Effector memory CD8-positive, alpha-beta T cell (primary cell): ENCODE measurements around the gene KLF16.

Experiments
- ATAC-seq: fragments of 150-1000 bp; cut with Tn5 transposase; replicated peaks from 2 replicates; pipeline ENCODE4 v1.10.0; 2021; ENCODE audit warnings: mild to moderate bottlenecking, moderate library complexity
- DNase-seq, 3 experiments: peaks; one replicate each; pipeline ENCODE4 v3.0.0; 2021
- H3K27ac Mint-ChIP-seq, 2 donors: one replicate each; pipeline ENCODE4 v1.8.0; 2022; ENCODE audit warnings: mild to moderate bottlenecking in 2 of 2, mixed read lengths in 2 of 2, moderate library complexity in 2 of 2
- H3K27me3 Mint-ChIP-seq, 2 donors: one replicate each; pipeline ENCODE4 v1.8.0; 2022; ENCODE audit warnings: mixed read lengths in 2 of 2
- H3K36me3 Mint-ChIP-seq: one replicate; pipeline ENCODE4 v1.8.0; 2022; ENCODE audit warnings: mild to moderate bottlenecking, moderate library complexity, mixed read lengths; ENCODE audit not compliant: insufficient read depth
- H3K4me1 Mint-ChIP-seq, 2 donors: one replicate each; pipeline ENCODE4 v1.8.0; 2022; ENCODE audit warnings: low read depth in 2 of 2, mixed read lengths in 2 of 2
- H3K4me3 Mint-ChIP-seq, 2 donors: one replicate each; pipeline ENCODE4 v1.8.0; 2022; ENCODE audit warnings: mild to moderate bottlenecking in 2 of 2, mixed read lengths in 2 of 2, moderate library complexity in 2 of 2
- H3K9me3 Mint-ChIP-seq, 2 donors: one replicate each; pipeline ENCODE4 v1.8.0; 2022; ENCODE audit warnings: mixed read lengths in 2 of 2

KLF16 gene

GRCh38 chr19:1811472-1811894 is 51.9 kb downstream of the KLF16 start:
- H3K4me3 Mint-ChIP-seq = peak overlapping the region; percentile 91
- H3K27ac Mint-ChIP-seq = no peak overlapping the region
- no peaks in the 10 kb centered on the region for H3K27me3 Mint-ChIP-seq
- H3K36me3 Mint-ChIP-seq = peaks cover 33% of the 10 kb centered on the region
- DNase-seq (peak in 2 of 3 experiments; percentile 17 to 23), ATAC-seq (no peak)
- H3K4me1 Mint-ChIP-seq = peaks cover 14 to 17% of the 10 kb centered on the region in 2 donors
- H3K9me3 Mint-ChIP-seq = no peaks in the 10 kb centered on the region

GRCh38 chr19:1810439-1811160 is 52.8 kb downstream of the KLF16 start:
- DNase-seq = no peak
- no peak for ATAC-seq
- no peaks in the 10 kb centered on the region for H3K27me3 Mint-ChIP-seq
- peaks cover 14 to 17% of the 10 kb centered on the region in 2 donors for H3K4me1 Mint-ChIP-seq
- H3K27ac Mint-ChIP-seq = no peak overlapping the region
- peak overlapping the region in 1 of 2 donors; percentile 91 for H3K4me3 Mint-ChIP-seq
- no peaks in the 10 kb centered on the region for H3K9me3 Mint-ChIP-seq
- peaks cover 26% of the 10 kb centered on the region for H3K36me3 Mint-ChIP-seq

- Mint-ChIP-seq H3K9me3 (no peaks in the 10 kb centered on the region), H3K4me1 (peaks cover 14 to 17% of the 10 kb centered on the region in 2 donors), H3K36me3 (peaks cover 22% of the 10 kb centered on the region), H3K4me3 (no peak overlapping the region), H3K27me3 (no peaks in the 10 kb centered on the region), H3K27ac (peak overlapping the region in 1 of 2 donors; percentile 56)
- ATAC-seq (no peak), DNase-seq (no peak)
Observed at GRCh38 chr19:1809678-1810077, 53.7 kb downstream of the KLF16 start.

- peaks cover 16% of the 10 kb centered on the region for H3K36me3 Mint-ChIP-seq
- H3K27me3 Mint-ChIP-seq = no peaks in the 10 kb centered on the region
- DNase-seq (no peak), ATAC-seq (no peak)
- no peak overlapping the region for H3K4me3 Mint-ChIP-seq
- no peaks in the 10 kb centered on the region for H3K9me3 Mint-ChIP-seq
- peaks cover 10 to 17% of the 10 kb centered on the region in 2 donors for H3K4me1 Mint-ChIP-seq
- H3K27ac Mint-ChIP-seq = no peak overlapping the region
Observed at GRCh38 chr19:1808395-1808731, 55.0 kb downstream of the KLF16 start.

GRCh38 chr19:1807695-1808394 is 55.5 kb downstream of the KLF16 start:
- Mint-ChIP-seq H3K27ac (peak overlapping the region in 1 of 2 donors; percentile 32), H3K36me3 (peaks cover 14% of the 10 kb centered on the region), H3K4me3 (peak overlapping the region in 1 of 2 donors; percentile 23), H3K4me1 (peaks cover 5 to 13% of the 10 kb centered on the region in 2 donors), H3K27me3 (no peaks in the 10 kb centered on the region), H3K9me3 (no peaks in the 10 kb centered on the region)
- ATAC-seq = no peak
- DNase-seq = no peak

GRCh38 chr19:1807030-1807694 is 56.2 kb downstream of the KLF16 start:
- Mint-ChIP-seq H3K36me3 (peaks cover 9% of the 10 kb centered on the region), H3K4me3 (no peak overlapping the region), H3K27me3 (no peaks in the 10 kb centered on the region), H3K9me3 (no peaks in the 10 kb centered on the region), H3K27ac (peak overlapping the region in 1 of 2 donors; percentile 32), H3K4me1 (peaks cover 0 to 7% of the 10 kb centered on the region in 2 donors)
- ATAC-seq (no peak), DNase-seq (no peak)

- Mint-ChIP-seq H3K27me3 (no peaks in the 10 kb centered on the region), H3K27ac (no peak overlapping the region), H3K4me1 (peaks cover 0 to 6% of the 10 kb centered on the region in 2 donors), H3K4me3 (no peak overlapping the region), H3K36me3 (peaks cover 9% of the 10 kb centered on the region), H3K9me3 (no peaks in the 10 kb centered on the region)
- no peak for ATAC-seq
- DNase-seq = no peak
Observed at GRCh38 chr19:1806184-1807029, 57.0 kb downstream of the KLF16 start.

- Mint-ChIP-seq H3K27me3 (no peaks in the 10 kb centered on the region), H3K9me3 (no peaks in the 10 kb centered on the region)
Observed at GRCh38 chr19:1805401-1806183, 57.8 kb downstream of the KLF16 start.

GRCh38 chr19:1804858-1805257 is 58.5 kb downstream of the KLF16 start:
- DNase-seq (no peak), ATAC-seq (no peak)
- Mint-ChIP-seq H3K27me3 (no peaks in the 10 kb centered on the region), H3K4me3 (no peak overlapping the region), H3K27ac (no peak overlapping the region), H3K4me1 (no peaks in the 10 kb centered on the region), H3K9me3 (no peaks in the 10 kb centered on the region), H3K36me3 (peaks cover 7% of the 10 kb centered on the region)

More at GRCh38 chr19:1805401-1806183, 57.8 kb downstream of the KLF16 start:
- DNase-seq = no peak
- no peak overlapping the region for H3K4me3 Mint-ChIP-seq
- peaks cover 9% of the 10 kb centered on the region for H3K36me3 Mint-ChIP-seq
- H3K27ac Mint-ChIP-seq = no peak overlapping the region
- ATAC-seq = no peak
- peaks cover 0 to 1% of the 10 kb centered on the region in 2 donors for H3K4me1 Mint-ChIP-seq
